ENCODE measurements around the gene FPGS.

DNA sequence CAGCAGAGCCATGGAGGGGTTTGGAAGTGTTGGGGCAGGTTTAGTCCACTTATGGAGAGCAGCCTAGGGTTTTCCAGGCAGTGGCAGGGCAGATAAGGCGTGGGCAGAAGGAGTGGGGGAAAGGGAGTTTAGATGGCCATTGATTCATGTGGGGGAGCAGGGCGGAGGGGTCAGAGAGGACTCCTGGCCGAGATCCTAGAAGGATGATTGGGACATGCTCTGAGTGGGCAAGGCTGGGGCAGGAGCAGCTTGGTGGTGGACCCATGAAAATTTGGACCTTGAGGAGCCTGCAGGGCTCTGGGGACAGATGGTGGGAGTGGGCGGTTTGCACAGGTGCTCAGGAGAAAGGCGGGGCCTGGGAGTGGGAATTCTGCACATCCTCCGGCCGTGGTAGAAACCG lies 49.5 kb upstream of the FPGS start:
- TF ChIP-seq, protein P1, sequence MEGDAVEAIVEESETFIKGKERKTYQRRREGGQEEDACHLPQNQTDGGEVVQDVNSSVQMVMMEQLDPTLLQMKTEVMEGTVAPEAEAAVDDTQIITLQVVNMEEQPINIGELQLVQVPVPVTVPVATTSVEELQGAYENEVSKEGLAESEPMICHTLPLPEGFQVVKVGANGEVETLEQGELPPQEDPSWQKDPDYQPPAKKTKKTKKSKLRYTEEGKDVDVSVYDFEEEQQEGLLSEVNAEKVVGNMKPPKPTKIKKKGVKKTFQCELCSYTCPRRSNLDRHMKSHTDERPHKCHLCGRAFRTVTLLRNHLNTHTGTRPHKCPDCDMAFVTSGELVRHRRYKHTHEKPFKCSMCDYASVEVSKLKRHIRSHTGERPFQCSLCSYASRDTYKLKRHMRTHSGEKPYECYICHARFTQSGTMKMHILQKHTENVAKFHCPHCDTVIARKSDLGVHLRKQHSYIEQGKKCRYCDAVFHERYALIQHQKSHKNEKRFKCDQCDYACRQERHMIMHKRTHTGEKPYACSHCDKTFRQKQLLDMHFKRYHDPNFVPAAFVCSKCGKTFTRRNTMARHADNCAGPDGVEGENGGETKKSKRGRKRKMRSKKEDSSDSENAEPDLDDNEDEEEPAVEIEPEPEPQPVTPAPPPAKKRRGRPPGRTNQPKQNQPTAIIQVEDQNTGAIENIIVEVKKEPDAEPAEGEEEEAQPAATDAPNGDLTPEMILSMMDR (IDR thresholded peaks at IDR 0.05): no peak
- TF ChIP-seq EZH2 (IDR thresholded peaks at IDR 0.05) (no peak), EZH2phosphoT487 (IDR thresholded peaks at IDR 0.05) (no peak)
